ENCODE data around the gene PIP5KL1. TPM values are rescaled to one million over a fixed set of nuclear protein-coding genes. Genes with fewer than 3 reads are reported as not detected.

Gene PIP5KL1
- total and polyA plus RNA-seq, 2 of the 8 experiments (the other 6 are each of a cell fraction or from before 2014, with no cell fraction given) = 13.4 to 15.4 TPM

DNA sequence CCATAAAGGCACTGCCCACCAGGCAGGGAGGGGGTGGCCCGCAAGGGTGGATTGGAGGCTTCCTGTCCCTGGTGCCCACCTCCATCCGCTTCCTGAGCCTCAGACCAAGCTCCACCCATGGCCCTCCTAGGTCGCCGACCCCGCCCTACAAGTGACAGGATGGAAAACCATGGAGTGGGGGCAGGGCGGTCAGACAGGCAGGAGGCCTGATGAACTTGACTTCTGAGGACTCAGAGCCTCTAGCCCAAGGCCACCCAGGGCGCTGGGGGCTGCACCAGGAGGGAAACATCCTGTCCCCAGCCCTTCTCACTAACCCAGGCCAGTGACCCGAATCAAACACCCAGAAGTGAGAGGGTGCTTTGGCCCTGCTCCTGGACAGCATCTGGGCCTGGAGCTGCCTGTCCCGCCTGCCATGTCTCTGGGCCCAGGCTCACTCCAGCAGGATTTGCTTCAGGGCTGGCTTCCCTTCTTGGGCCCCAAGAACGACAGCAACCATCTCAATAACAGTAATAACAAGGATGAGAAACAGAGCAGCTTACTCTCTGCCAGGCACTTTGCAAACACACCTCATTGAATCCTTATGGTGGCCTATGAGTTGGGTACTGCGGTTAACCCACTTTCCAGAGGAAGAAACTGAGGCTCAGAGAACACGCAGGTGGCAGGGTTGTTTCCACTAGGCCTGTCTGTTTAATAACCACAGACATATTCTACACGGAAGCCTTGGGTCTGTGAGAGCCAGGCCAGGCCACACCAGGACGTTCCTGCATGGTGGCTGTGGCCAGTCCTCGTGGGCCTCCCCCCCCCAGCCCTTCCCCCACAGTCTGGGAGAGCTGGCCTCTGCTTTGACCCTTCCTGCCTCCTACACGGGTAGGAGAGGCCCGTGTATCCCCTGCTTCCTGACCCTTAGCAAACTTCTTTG is 26.8 kb downstream of the PIP5KL1 start:
- FAIRE-seq (no peak), DNase-seq (ENCODE audit: low read depth in 1 of 2, low spot score in 2 of 2) (peak in 1 of 2 experiments; percentile 80)
- Histone ChIP-seq H2BK12ac (ENCODE audit: low read depth, low read length) (no peak overlapping the region), H4K5ac (ENCODE audit: insufficient read length, low read depth, low read length) (no peak overlapping the region), H3K4me1 (replicated peaks in 1 of 4; ENCODE audit: control insufficient read depth in 3 of 4, insufficient read depth in 4 of 4, low read length in 3 of 4) (peaks cover 3 to 25% (median 10%) of the 10 kb centered on the region in 4 experiments), H2BK120ac (replicated peaks; ENCODE audit: low read depth, low read length) (no peak overlapping the region), H3K4ac (replicated peaks; ENCODE audit: insufficient read length, low read depth, low read length) (no peak overlapping the region), H2BK20ac (ENCODE audit: low read length) (peak overlapping the region; percentile 86; the same call in 1 of the 2 replicates), H3K9ac (replicated peaks in 1 of 4; ENCODE audit: extremely low read depth in 1 of 4, low read depth in 3 of 4, low read length in 3 of 4) (no peak overlapping the region), H3K79me1 (ENCODE audit: low read depth, low read length) (peaks cover 2% of the 10 kb centered on the region; the same call in 1 of the 2 replicates), H3K56ac (replicated peaks; ENCODE audit: insufficient read length, low read depth, low read length) (no peak overlapping the region), H3K27me3 (replicated peaks in 1 of 4; ENCODE audit: control insufficient read depth in 3 of 4, extremely low read depth in 1 of 4, insufficient read depth in 3 of 4, low read length in 3 of 4) (no peaks in the 10 kb centered on the region), H3K4me2 (ENCODE audit: insufficient read depth in 1 of 2, low read depth in 2 of 2, low read length in 2 of 2) (peak overlapping the region; percentile 3 to 18; a peak in 2 of 4 replicates), H4K91ac (replicated peaks; ENCODE audit: insufficient read length, low read length) (peak overlapping the region; percentile 38), H3K4me3 (ENCODE audit: extremely low read depth in 1 of 4, insufficient read depth in 2 of 4, low read depth in 3 of 4, low read length in 4 of 4) (no peak overlapping the region; a peak in 1 of 8 replicates), H3K23me2 (ENCODE audit: low read depth, low read length) (peaks cover under 1% of the 10 kb centered on the region; the same call in 1 of the 2 replicates), H3K23ac (ENCODE audit: insufficient read length) (no peak overlapping the region), H3K27ac (ENCODE audit: low read depth, low read length) (no peak overlapping the region; the same call in 1 of the 2 replicates), H3K36me3 (ENCODE audit: control insufficient read depth in 2 of 4, insufficient read depth in 4 of 4, low read length in 3 of 4) (no peaks in the 10 kb centered on the region), H2BK15ac (ENCODE audit: low read length) (no peak overlapping the region), H3K9me3 (ENCODE audit: insufficient read depth in 2 of 2, low read depth in 1 of 2, low read length in 1 of 2) (no peaks in the 10 kb centered on the region), H3K18ac (ENCODE audit: extremely low read depth, low read length) (peak overlapping the region; percentile 44; the same call in 1 of the 2 replicates), H4K20me1 (replicated peaks in 1 of 2; ENCODE audit: control insufficient read depth in 1 of 2, insufficient read depth in 2 of 2, low read length in 2 of 2) (peaks cover 0 to 1% of the 10 kb centered on the region in 2 experiments), H4K8ac (ENCODE audit: extremely low read depth, insufficient read depth, low read length) (no peak overlapping the region), H3K79me2 (ENCODE audit: control insufficient read depth in 1 of 2, insufficient read depth in 2 of 2, low read length in 2 of 2) (no peaks in the 10 kb centered on the region), H2AFZ (ENCODE audit: low read length) (no peak overlapping the region), H2AK5ac (ENCODE audit: low read depth, low read length) (peak overlapping the region; percentile 5; the same call in 1 of the 2 replicates), H2BK5ac (ENCODE audit: low read depth, low read length) (peak overlapping the region; percentile 79; the same call in 1 of the 2 replicates), H3K14ac (ENCODE audit: insufficient read length) (no peak overlapping the region)
- 61% methylated on average over 17 of the region's 17 CpGs; no CpG with 5 or more reads in 1 of the 2 experiments for WGBS, 2 experiments (ENCODE audit: extremely low coverage in 1 of 2, insufficient coverage in 1 of 2, insufficient read length in 1 of 2, insufficient replicate concordance in 2 of 2, low coverage in 1 of 2, low lambda C conversion rate in 2 of 2, missing lambda C conversion rate in 1 of 2)
- POLR2A ChIA-PET (ENCODE audit: partially characterized antibody) = interaction anchor here (0.7 to 1.9 kb wide), 6 partner anchors 9 to 25 kb away, joined by 3 to 16 read pairs (median 3); partner anchors contain the start of gene ST6GALNAC4
- CTCF ChIA-PET (ENCODE audit: partially characterized antibody) = interaction anchor here (0.6 to 1.9 kb wide), 7 partner anchors 9 to 161 kb away, joined by 3 to 13 read pairs (median 4); no protein-coding TSS in a partner anchor
- TF ChIP-seq TEAD4 (IDR thresholded peaks at IDR 0.05; ENCODE audit: low read depth, low read length) = no peak
- 0 out of 2 replicates have a peak, but pooled peaks have one; percentile 15 for TF ChIP-seq MAX (IDR thresholded peaks at IDR 0.05)
- no peak for TF ChIP-seq RAD21 (IDR thresholded peaks at IDR 0.05 in 1 of 2, conservative IDR thresholded peaks at IDR 0.05 in 1 of 2; ENCODE audit: low read depth in 2 of 2, low read length in 2 of 2)
- TF ChIP-seq CREB1 (IDR thresholded peaks at IDR 0.05) = 0 out of 2 replicates have a peak, but pooled peaks have one; percentile 34
- peak; percentile 12 for TF ChIP-seq TAF7 (optimal IDR thresholded peaks at IDR 0.05; ENCODE audit: borderline replicate concordance, low read depth, low read length)
- TF ChIP-seq POLR2AphosphoS5 (IDR thresholded peaks at IDR 0.05; ENCODE audit: low read depth, low read length) = no peak
- peak; percentile 23; the same call in 1 of the 2 replicates for TF ChIP-seq SP1 (IDR thresholded peaks at IDR 0.05; ENCODE audit: low read depth, low read length)
- TF ChIP-seq TCF12 (IDR thresholded peaks at IDR 0.05; ENCODE audit: low read depth, low read length) = 0 out of 2 replicates have a peak, but pooled peaks have one; percentile 30
- TF ChIP-seq EGR1 (IDR thresholded peaks at IDR 0.05; ENCODE audit: borderline replicate concordance, low read depth, low read length) = no peak
- no peak for TF ChIP-seq SIRT6 (IDR thresholded peaks at IDR 0.05; ENCODE audit: low read length)
- TF ChIP-seq HDAC6 (IDR thresholded peaks at IDR 0.05; ENCODE audit: low read depth, low read length) = no peak
